ENCODE data around the gene KRTAP10-11.

KRTAP10-11 gene

DNA sequence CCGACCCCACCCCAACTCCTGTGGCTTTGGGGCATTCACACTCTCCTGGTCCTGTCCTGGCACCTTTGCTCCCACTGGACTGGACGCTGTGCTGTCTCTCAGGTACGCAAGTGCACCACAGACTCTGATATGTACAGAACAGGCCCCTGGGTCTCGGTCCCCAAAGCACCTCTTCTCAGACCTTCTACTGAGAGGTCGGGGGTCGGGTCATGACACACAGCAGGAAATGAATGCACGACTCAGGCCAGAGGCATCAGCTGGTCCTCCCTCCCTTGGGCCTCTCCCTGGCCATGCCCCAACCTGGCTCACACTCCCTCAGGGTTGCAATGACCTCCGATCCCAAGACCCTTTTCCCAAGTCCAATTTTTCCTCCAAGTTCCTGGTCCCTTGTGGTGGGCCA, 49.0 kb downstream of the KRTAP10-11 start:
- no peak for DNase-seq (ENCODE audit: low read depth in 2 of 2)

- no peak for DNase-seq (ENCODE audit: low read depth in 2 of 2)
These were observed 49.4 kb downstream of the KRTAP10-11 start for GRCh38 chr21:44695641-44696040.

- no peak for DNase-seq (ENCODE audit: low read depth in 2 of 2)
These were observed 50.4 kb downstream of the KRTAP10-11 start for GRCh38 chr21:44696572-44696971.

All from stimulated activated CD4-positive, alpha-beta T cell treated with anti-CD3 and anti-CD28 coated beads, Interleukin-15, amount 100 ng/mL, for 48 hours (primary cell).